A673 (cell line): ENCODE results near the gene LMO7.

ENCODE experiments used
- EZH2 ChIP-seq: fragments of 200-600 bp; sonication (generic); IDR thresholded peaks from 2 replicates; pipeline ENCODE4 v1.6.1; 2017; ENCODE audit warnings: borderline replicate concordance, low read depth, mild to moderate bottlenecking, mixed read lengths, antibody characterized with exemption, low read length; ENCODE audit not compliant: poor library complexity, severe bottlenecking
- TF ChIP-seq, protein P1 (sequence below): fragments of 300-800, 200-600 bp; sonication (generic); conservative IDR thresholded peaks from 2 replicates; pipeline ENCODE4 v1.5.1; 2017; ENCODE audit warnings: low read depth, mild to moderate bottlenecking, antibody characterized with exemption, low read length, moderate library complexity, mixed read lengths

DNA sequence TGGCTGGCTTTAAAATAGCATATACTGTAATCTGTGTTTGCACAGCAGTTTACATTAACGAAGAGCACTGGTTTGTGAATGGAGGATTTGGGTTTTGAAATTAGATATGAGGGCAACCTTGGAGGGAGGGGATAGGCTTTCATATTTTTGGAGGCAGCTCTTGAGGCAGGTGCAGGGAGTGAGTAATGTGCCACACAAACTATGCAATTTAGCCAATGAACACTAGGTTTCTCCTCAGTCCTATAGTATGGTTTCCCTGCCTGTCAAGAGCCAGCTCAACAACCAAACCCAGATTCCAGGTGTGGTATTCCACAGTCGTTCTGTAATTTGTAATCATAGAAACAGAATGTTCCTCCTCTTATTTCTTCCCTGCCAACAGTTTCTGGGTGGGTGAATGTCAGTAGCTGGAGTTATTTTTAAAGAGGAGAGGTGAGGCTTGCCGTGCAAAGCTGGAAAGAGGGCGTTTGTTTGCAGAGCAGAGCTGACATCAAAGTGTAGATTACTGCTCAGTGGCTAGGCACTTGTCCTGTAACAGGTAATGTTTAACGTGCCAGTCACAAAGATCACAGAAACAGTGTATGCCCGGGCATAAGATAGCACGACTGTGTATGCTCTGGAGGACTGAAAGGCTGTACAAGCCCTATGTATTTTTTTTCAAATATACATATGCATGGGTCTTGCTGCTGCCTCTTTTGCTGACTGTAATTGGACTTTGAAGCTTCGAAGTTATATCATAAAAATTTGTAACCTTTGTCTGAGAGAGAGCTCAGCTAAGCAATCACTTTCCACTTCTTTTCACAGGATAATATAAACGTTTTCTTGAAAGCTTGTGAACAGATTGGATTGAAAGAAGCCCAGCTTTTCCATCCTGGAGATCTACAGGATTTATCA, 124.2 kb downstream of the LMO7 start:
- TF ChIP-seq, protein P1, sequence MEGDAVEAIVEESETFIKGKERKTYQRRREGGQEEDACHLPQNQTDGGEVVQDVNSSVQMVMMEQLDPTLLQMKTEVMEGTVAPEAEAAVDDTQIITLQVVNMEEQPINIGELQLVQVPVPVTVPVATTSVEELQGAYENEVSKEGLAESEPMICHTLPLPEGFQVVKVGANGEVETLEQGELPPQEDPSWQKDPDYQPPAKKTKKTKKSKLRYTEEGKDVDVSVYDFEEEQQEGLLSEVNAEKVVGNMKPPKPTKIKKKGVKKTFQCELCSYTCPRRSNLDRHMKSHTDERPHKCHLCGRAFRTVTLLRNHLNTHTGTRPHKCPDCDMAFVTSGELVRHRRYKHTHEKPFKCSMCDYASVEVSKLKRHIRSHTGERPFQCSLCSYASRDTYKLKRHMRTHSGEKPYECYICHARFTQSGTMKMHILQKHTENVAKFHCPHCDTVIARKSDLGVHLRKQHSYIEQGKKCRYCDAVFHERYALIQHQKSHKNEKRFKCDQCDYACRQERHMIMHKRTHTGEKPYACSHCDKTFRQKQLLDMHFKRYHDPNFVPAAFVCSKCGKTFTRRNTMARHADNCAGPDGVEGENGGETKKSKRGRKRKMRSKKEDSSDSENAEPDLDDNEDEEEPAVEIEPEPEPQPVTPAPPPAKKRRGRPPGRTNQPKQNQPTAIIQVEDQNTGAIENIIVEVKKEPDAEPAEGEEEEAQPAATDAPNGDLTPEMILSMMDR: 0 out of 2 replicates have a peak, but pooled peaks have one; percentile 17
- TF ChIP-seq EZH2: no peak
